ENCODE measurements around the gene KRT3.

Gene KRT3

DNA sequence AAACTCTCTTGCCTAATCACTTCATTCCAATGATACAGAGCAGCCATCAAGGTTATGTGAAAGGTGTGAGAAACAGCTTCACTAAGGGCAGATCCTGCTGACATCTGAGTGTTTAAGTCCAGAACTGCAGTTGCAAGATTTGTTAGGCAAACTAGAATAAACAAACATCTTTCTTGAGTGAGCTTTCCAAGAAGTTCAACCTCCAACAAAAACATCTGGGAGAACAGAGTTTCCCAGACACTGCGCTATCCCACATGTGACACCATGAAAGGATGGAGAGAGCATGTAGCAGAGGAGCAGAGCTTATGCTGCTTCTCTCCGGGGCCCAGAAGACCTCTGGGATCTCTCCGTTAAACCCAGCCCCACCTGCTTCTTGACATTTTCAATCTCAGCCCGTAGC is 24.4 kb downstream of the KRT3 start:
- DNase-seq (ENCODE audit: low read depth) = no peak
- no peak overlapping the region for H3K4me3 ChIP-seq (ENCODE audit: low read length)
- TF ChIP-seq, protein P1, sequence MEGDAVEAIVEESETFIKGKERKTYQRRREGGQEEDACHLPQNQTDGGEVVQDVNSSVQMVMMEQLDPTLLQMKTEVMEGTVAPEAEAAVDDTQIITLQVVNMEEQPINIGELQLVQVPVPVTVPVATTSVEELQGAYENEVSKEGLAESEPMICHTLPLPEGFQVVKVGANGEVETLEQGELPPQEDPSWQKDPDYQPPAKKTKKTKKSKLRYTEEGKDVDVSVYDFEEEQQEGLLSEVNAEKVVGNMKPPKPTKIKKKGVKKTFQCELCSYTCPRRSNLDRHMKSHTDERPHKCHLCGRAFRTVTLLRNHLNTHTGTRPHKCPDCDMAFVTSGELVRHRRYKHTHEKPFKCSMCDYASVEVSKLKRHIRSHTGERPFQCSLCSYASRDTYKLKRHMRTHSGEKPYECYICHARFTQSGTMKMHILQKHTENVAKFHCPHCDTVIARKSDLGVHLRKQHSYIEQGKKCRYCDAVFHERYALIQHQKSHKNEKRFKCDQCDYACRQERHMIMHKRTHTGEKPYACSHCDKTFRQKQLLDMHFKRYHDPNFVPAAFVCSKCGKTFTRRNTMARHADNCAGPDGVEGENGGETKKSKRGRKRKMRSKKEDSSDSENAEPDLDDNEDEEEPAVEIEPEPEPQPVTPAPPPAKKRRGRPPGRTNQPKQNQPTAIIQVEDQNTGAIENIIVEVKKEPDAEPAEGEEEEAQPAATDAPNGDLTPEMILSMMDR (conservative IDR thresholded peaks at IDR 0.05; ENCODE audit: low read length) = no peak

DNA sequence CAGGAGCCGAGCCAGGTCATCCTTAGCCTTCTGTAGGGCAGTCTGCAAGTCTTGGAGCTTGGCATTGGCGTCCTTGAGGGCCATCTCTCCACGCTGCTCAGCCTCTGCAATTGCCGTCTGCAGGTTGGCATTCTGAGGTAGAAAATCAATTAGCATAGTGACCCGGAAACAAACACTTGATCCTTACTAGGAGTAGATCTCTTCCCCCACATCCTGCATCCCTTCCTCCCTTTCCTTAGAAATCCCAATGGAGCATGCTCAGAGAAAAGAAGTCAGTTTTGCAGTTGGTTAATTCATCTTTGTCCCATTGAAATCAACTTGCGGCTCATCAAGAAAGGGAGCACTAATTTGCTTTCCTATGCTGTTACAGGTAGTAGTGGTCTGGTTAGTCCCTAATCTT is 24.8 kb downstream of the KRT3 start:
- TF ChIP-seq, protein P1 (conservative IDR thresholded peaks at IDR 0.05; ENCODE audit: low read length) = no peak
- DNase-seq (ENCODE audit: low read depth) = no peak

DNA sequence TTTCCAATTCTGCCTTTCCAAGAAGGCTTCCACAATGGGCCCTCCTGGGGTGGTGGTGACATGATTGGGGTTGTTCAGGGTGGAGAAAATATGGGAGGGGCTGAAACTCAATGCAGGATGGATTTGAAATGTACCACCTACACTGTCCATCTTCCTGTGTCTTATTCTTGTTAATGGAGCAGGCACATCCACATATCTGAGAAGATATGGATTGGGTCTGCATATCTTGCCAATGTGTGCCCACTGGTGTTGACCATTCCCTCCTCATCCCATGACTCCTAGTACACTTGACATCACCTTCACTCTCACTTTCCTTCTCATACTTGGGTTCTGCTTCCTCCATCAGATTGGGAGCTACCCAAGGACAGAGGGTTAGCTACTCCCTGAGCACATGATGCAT is 26.0 kb downstream of the KRT3 start:
- DNase-seq (ENCODE audit: low read depth) = no peak
- TF ChIP-seq, protein P1 (conservative IDR thresholded peaks at IDR 0.05; ENCODE audit: low read length) = no peak
- no peak overlapping the region for H3K4me3 ChIP-seq (ENCODE audit: low read length)

More for the DNA sequence above, 24.8 kb downstream of the KRT3 start:
- H3K4me3 ChIP-seq (ENCODE audit: low read length) = no peak overlapping the region

DNA sequence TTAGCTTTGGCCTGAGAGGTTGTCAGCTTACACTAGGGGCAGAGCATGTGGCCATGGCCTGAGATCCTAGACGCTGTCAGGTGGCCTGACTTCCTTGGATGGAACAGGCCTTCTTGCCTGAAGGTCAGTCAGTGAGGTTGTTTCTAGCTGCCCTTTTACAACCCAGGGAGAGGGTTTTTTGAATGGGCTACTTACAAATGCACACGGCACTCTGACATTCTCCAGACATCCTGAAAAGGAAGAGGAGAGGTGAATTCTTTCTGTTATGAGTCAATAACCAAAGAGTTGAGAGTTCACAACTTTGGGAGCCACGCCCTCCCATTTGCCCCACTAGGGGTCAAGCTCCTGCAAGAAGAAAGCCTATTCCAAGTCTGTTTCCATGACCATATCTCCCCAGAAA is 26.6 kb downstream of the KRT3 start:
- H3K4me3 ChIP-seq (ENCODE audit: low read length) = no peak overlapping the region
- no peak for DNase-seq (ENCODE audit: low read depth)
- TF ChIP-seq, protein P1 (conservative IDR thresholded peaks at IDR 0.05; ENCODE audit: low read length) = no peak

DNA sequence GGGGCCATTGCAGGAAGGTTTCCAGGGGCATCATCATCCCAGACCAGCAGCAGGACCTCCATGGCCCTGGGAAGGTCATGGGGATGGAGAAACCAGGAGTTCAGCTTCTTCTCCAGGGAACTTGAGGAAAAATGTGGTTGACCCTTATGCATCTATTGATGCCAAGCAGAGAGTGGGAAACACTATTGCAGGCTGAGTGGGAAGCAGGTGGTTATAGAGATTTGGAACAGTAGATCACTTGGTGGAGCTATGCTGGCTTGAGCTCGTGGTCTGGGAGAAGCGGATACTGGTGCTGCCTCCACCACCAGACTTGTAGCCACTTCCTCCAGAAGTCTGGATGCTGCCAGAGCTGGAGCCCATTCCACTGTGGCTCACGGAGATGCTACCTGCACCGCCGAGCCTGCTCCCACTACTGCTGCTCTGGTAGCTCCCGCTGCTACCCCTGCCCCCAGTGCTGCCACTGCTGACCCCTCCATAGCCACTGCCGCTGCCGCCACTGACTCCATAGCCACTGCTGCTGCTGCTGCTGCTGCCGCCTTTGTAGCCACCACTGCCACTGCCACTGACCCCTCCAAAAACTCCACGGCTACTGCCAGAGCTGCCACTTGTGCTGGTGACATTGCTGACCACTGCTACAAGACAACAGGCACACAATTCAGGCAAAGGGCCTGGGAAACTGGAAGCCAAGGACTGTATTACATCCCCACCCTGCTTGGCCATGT is 27.3 kb downstream of the KRT3 start:
- TF ChIP-seq, protein P1 (conservative IDR thresholded peaks at IDR 0.05; ENCODE audit: low read length) = no peak
- no peak overlapping the region for H3K4me3 ChIP-seq (ENCODE audit: low read length)
- no peak for DNase-seq (ENCODE audit: low read depth)

DNA sequence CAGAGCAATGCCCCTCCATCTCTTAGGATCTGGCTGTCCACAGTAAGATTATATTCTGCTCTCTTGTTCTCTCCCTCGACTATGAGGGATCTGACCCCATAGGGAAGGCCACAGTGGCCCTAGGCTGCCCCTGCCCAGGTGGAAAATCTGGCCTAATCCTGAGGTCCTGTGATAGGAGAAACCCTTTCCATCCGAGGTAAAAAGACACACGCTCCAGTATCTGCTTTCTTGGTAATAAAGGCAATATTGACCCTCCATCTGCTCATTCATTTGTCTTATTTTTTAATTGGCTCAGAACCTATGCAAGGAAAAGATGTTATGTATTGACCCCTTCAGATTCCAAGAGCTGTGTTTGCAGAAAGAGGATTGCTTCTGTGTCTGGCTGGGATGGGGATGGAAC is 28.5 kb downstream of the KRT3 start:
- TF ChIP-seq, protein P1 (conservative IDR thresholded peaks at IDR 0.05; ENCODE audit: low read length) = no peak
- DNase-seq (ENCODE audit: low read depth) = no peak
- no peak overlapping the region for H3K4me3 ChIP-seq (ENCODE audit: low read length)

DNA sequence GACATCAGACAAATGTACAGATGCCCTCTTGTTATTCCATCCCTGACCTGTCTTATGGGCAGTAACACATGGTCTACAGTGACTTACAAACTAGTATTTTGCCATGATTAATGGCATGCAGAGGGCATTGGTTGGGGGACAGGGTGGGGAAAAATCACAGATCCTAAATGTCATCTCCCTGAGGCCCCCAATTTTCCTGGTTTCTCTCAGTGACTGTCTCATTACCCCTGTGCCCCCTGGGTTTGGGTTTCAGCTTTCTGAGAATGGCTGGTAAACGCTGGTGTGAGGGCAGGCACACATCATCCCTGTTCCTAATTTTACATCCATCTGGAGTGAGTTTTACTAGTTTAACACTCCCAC is 28.9 kb downstream of the KRT3 start:
- TF ChIP-seq, protein P1 (conservative IDR thresholded peaks at IDR 0.05; ENCODE audit: low read length) = no peak
- H3K4me3 ChIP-seq (ENCODE audit: low read length) = no peak overlapping the region
- no peak for DNase-seq (ENCODE audit: low read depth)
